ENCODE results near the gene AAK1.

DNA sequence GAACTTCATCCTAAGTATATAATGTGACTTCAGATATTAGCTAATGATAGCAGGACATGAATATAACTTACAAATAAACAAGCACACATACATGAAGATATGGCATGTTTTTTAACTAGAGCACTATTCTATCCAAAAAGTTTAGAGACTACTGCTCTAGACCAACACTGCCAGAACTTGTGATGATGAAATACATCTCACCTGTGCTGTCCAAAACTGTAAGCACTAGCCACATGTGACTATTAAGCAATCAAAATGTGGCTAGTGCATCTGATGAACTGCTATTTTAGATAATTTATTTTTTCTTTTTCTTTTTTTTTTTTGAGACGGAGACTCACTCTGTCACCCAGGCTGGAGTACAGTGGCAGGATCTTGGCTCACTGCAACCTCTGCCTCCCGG, 7.1 kb downstream of the AAK1 start:
- TF ChIP-seq, protein P1, sequence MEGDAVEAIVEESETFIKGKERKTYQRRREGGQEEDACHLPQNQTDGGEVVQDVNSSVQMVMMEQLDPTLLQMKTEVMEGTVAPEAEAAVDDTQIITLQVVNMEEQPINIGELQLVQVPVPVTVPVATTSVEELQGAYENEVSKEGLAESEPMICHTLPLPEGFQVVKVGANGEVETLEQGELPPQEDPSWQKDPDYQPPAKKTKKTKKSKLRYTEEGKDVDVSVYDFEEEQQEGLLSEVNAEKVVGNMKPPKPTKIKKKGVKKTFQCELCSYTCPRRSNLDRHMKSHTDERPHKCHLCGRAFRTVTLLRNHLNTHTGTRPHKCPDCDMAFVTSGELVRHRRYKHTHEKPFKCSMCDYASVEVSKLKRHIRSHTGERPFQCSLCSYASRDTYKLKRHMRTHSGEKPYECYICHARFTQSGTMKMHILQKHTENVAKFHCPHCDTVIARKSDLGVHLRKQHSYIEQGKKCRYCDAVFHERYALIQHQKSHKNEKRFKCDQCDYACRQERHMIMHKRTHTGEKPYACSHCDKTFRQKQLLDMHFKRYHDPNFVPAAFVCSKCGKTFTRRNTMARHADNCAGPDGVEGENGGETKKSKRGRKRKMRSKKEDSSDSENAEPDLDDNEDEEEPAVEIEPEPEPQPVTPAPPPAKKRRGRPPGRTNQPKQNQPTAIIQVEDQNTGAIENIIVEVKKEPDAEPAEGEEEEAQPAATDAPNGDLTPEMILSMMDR (IDR thresholded peaks at IDR 0.05) = no peak
- TF ChIP-seq POLR2A (IDR thresholded peaks at IDR 0.05) = no peak
- no peak for TF ChIP-seq POLR2AphosphoS5 (IDR thresholded peaks at IDR 0.05)

Measured in prostate gland (tissue), 2 donors.